RWPE2 (cell line): Measurements from ENCODE around the gene ARG1.
A peak's percentile ranks its signal among the peaks of the same experiment; 100 is the strongest.
"Not testable (repeated sequence)": the region's sequence is repeated elsewhere in the genome, so short reads cannot be mapped to it uniquely, and the experiment has no call there.

Experiments used
- ATAC-seq: fragments of 200-7000 bp; cut with Tn5 transposase; 3 replicates; pipeline ENCODE4 v1.9.1; 2021; ENCODE audit warnings: low read depth
- DNase-seq: peaks from one replicate; pipeline ENCODE4 v3.0.0-alpha.2; 2020; ENCODE audit warnings: low spot score
- H3K27ac ChIP-seq: fragments of 450-650 bp; 2 replicates; pipeline ENCODE4 v1.5.1; 2017; ENCODE audit warnings: mild to moderate bottlenecking; ENCODE audit not compliant: poor library complexity, severe bottlenecking
- H3K27me3 ChIP-seq: fragments of 250-450 bp; sonication (Bioruptor Pico); 2 replicates; pipeline ENCODE4 v1.5.1; 2021; ENCODE audit warnings: mild to moderate bottlenecking, moderate library complexity; ENCODE audit not compliant: insufficient read depth, poor library complexity, severe bottlenecking
- H3K36me3 ChIP-seq: fragments of 250-450 bp; sonication (Bioruptor Pico); 2 replicates; pipeline ENCODE4 v1.5.1; 2020; ENCODE audit warnings: low read depth, mild to moderate bottlenecking, moderate library complexity
- H3K4me1 ChIP-seq: fragments of 250-450 bp; sonication (Bioruptor Pico); 2 replicates; pipeline ENCODE4 v1.5.1; 2021; ENCODE audit warnings: mild to moderate bottlenecking, moderate library complexity; ENCODE audit not compliant: insufficient read depth, poor library complexity, severe bottlenecking
- H3K4me3 ChIP-seq: fragments of 250-450 bp; sonication (Bioruptor Pico); 2 replicates; pipeline ENCODE4 v1.5.1; 2021; ENCODE audit warnings: mild to moderate bottlenecking, moderate library complexity; ENCODE audit not compliant: severe bottlenecking
- H3K9me3 ChIP-seq: fragments of 250-450 bp; sonication (Bioruptor Pico); 2 replicates; pipeline ENCODE4 v1.5.1; 2021; ENCODE audit warnings: mild to moderate bottlenecking, moderate library complexity; ENCODE audit not compliant: severe bottlenecking
- TF ChIP-seq, protein P1 (sequence below): fragments of 450-650 bp; IDR thresholded peaks from one replicate; pipeline ENCODE4 v1.5.1; 2017; ENCODE audit warnings: mild to moderate bottlenecking, moderate library complexity; ENCODE audit not compliant: poor library complexity, severe bottlenecking

The ARG1 gene

DNA sequence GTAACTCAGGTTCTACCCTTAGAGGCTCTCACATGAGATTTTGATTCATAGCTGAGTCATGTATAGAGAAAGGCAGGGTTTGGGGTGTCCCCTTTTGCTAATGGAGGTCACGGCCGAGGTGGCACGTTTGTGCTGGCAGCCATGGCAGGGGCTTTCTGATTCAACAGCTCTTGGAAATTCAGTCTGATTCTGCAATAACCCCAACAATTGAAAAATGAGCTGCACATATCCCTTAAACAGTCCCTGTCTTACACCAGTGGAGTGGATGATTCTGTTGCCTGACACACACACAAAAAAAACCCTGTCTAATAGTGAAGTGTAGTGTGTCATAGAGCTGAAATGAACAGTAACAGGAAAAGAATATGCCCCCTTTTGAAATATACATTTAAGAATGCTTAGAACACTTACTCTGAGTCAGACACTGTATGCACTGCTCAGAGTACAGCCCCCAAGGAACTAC is 40.4 kb upstream of the ARG1 start:
- no peak overlapping the region for H3K27ac ChIP-seq
- ATAC-seq, result peak; percentile 38
- TF ChIP-seq, protein P1, sequence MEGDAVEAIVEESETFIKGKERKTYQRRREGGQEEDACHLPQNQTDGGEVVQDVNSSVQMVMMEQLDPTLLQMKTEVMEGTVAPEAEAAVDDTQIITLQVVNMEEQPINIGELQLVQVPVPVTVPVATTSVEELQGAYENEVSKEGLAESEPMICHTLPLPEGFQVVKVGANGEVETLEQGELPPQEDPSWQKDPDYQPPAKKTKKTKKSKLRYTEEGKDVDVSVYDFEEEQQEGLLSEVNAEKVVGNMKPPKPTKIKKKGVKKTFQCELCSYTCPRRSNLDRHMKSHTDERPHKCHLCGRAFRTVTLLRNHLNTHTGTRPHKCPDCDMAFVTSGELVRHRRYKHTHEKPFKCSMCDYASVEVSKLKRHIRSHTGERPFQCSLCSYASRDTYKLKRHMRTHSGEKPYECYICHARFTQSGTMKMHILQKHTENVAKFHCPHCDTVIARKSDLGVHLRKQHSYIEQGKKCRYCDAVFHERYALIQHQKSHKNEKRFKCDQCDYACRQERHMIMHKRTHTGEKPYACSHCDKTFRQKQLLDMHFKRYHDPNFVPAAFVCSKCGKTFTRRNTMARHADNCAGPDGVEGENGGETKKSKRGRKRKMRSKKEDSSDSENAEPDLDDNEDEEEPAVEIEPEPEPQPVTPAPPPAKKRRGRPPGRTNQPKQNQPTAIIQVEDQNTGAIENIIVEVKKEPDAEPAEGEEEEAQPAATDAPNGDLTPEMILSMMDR, result no peak
- H3K4me1 ChIP-seq, result no peaks in the 10 kb centered on the region
- no peak for DNase-seq
- no peaks in the 10 kb centered on the region for H3K9me3 ChIP-seq
- no peaks in the 10 kb centered on the region for H3K36me3 ChIP-seq
- H3K4me3 ChIP-seq, result no peak overlapping the region
- no peaks in the 10 kb centered on the region for H3K27me3 ChIP-seq

DNA sequence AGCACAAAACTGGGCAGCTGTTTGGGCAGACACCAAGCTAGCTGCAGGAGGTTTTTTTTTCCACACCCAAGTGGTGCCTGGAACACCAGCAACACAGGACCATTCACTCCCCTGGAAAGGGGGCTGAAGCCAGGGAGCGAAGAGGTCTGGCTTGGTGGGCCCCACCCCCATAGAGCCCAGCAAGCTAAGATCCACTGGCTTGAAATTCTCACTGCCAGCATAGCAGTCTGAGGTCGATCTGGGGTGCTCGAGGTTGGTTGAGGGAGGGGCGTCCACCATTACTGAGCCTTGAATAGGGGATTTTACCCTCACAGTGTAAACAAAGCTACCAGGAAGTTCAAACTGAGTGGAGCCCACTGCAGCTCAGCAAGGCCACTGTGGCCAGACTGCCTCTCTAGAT is 34.4 kb upstream of the ARG1 start:
- ATAC-seq, DNase-seq, H3K4me1 ChIP-seq, H3K9me3 ChIP-seq, H3K27ac ChIP-seq, H3K36me3 ChIP-seq, H3K4me3 ChIP-seq, H3K27me3 ChIP-seq: not testable (repeated sequence)

DNA sequence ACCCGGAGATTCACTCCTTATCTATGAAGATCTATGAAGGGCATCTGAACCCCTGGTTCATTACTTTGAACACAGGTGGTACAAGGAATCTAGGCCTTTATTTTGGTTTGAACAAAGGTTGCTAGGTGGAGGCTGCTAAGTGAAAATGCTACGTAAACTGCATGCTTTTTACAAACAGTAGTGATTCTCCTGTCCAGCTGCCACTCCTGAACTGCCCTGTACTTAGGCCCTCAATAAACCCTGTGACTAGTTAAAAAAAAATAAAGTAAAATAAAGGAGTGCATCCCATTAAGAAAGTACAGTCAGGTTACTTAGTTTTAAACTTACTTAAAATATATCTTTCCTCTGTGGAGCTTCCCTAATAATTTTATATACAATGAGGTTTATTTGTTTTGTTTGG is 27.7 kb upstream of the ARG1 start:
- ATAC-seq, result no peak
- no peaks in the 10 kb centered on the region for H3K9me3 ChIP-seq
- no peaks in the 10 kb centered on the region for H3K27me3 ChIP-seq
- H3K27ac ChIP-seq, result no peak overlapping the region
- no peaks in the 10 kb centered on the region for H3K4me1 ChIP-seq
- DNase-seq, result no peak
- no peaks in the 10 kb centered on the region for H3K36me3 ChIP-seq
- TF ChIP-seq, protein P1, result no peak
- no peak overlapping the region for H3K4me3 ChIP-seq

DNA sequence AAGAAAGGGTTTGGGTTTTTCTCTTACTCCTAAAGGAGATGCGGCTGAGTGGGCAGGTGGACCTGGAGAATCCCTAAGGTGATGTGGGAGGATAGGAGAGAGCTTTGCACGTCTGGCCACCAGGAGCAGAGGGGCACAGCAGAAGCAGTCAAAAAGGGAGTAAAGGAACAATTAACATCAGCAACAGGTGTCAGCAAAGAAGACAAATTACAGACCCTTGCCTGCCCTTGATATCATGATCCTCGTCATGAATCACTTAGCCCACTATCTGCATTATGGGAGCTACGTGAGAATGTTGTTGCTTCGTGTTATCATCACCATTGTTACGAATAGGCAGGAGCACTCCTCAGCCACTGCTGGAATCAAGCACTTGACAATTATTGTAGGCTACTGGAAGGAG is 25.5 kb upstream of the ARG1 start:
- Histone ChIP-seq H3K27me3 (no peaks in the 10 kb centered on the region), H3K4me3 (no peak overlapping the region), H3K36me3 (no peaks in the 10 kb centered on the region), H3K27ac (no peak overlapping the region), H3K9me3 (no peaks in the 10 kb centered on the region), H3K4me1 (no peaks in the 10 kb centered on the region)
- DNase-seq (no peak), ATAC-seq (no peak)
- TF ChIP-seq, protein P1, result no peak

DNA sequence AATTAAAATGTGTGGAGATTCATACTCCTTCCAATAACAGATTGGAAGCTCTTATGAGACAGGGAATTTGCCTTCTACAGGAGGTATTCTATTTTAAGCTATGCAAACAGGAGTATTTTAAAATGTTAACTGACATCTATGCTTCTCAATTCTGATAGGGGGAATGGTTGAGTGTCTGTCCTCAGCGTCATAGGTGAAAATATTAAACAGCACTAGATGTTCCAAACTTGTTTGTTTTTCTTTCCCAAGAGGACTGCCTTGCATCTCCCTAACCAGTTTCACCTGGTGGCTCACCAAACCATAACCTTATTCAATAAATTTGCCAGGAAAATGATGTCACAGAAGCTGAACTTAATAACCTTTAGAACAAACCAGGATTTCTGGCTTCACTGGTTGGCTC is 24.6 kb upstream of the ARG1 start:
- Histone ChIP-seq H3K27me3 (no peaks in the 10 kb centered on the region), H3K9me3 (no peaks in the 10 kb centered on the region), H3K36me3 (no peaks in the 10 kb centered on the region), H3K4me1 (no peaks in the 10 kb centered on the region), H3K4me3 (no peak overlapping the region), H3K27ac (no peak overlapping the region)
- ATAC-seq (no peak), DNase-seq (no peak)
- TF ChIP-seq, protein P1, result no peak
